Measurements from ENCODE around the gene PIGU.

Gene PIGU

DNA sequence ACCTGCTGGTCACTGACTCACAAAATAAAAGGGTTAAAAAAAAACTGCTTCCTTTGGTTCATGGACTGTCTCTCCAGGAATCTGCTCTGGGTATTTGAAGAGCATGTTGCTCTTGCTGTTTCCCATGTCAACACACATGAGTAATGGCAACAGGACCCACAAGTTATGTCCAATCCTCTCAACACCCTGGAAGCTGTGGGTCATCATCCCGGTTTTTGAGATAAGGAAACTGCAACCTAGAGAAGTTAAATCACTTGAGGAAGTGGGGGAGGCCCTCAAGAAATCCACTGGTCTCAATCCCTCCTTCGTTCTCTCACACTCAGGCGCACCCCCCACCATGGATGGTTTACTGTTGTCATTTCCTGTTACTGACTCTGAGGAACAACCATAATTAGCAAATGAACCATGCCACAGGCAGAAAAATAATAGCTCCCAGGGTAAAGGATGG lies 106.0 kb downstream of the PIGU start:
- no peak for DNase-seq
- Mint-ChIP-seq H3K27me3 (ENCODE audit: low read depth, poor library complexity) (peaks cover 3% of the 10 kb centered on the region), H3K9me3 (no peaks in the 10 kb centered on the region)

DNA sequence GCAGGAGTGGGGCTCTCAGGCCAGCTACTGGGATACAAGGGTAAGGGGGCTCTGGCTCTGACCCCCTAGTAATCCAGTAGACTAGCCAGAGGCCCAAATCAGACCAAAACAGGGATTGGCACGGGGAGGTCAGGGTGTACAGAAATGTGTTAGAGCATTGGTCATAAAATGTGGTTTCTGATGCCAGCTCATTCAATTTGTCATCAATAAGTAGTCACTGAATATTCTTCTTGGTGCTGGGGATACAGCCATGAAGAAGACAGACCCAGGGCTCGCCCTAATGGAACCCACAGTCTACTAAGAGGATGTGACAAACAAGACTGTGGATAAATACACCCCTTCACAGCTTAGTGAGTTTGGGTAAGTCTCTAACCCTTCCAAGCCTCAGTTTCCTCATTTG lies 107.3 kb downstream of the PIGU start:
- H3K36me3 Mint-ChIP-seq (ENCODE audit: low read depth): peaks cover 41% of the 10 kb centered on the region
- H3K9me3 Mint-ChIP-seq: no peaks in the 10 kb centered on the region

More for the DNA sequence above, 106.0 kb downstream of the PIGU start:
- TF ChIP-seq, protein P1, sequence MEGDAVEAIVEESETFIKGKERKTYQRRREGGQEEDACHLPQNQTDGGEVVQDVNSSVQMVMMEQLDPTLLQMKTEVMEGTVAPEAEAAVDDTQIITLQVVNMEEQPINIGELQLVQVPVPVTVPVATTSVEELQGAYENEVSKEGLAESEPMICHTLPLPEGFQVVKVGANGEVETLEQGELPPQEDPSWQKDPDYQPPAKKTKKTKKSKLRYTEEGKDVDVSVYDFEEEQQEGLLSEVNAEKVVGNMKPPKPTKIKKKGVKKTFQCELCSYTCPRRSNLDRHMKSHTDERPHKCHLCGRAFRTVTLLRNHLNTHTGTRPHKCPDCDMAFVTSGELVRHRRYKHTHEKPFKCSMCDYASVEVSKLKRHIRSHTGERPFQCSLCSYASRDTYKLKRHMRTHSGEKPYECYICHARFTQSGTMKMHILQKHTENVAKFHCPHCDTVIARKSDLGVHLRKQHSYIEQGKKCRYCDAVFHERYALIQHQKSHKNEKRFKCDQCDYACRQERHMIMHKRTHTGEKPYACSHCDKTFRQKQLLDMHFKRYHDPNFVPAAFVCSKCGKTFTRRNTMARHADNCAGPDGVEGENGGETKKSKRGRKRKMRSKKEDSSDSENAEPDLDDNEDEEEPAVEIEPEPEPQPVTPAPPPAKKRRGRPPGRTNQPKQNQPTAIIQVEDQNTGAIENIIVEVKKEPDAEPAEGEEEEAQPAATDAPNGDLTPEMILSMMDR (IDR thresholded peaks at IDR 0.05): no peak
- Mint-ChIP-seq H3K36me3 (ENCODE audit: low read depth) (peaks cover 43% of the 10 kb centered on the region), H3K27ac (peak overlapping the region; percentile 73), H3K4me3 (no peak overlapping the region), H3K4me1 (peaks cover 22% of the 10 kb centered on the region)

DNA sequence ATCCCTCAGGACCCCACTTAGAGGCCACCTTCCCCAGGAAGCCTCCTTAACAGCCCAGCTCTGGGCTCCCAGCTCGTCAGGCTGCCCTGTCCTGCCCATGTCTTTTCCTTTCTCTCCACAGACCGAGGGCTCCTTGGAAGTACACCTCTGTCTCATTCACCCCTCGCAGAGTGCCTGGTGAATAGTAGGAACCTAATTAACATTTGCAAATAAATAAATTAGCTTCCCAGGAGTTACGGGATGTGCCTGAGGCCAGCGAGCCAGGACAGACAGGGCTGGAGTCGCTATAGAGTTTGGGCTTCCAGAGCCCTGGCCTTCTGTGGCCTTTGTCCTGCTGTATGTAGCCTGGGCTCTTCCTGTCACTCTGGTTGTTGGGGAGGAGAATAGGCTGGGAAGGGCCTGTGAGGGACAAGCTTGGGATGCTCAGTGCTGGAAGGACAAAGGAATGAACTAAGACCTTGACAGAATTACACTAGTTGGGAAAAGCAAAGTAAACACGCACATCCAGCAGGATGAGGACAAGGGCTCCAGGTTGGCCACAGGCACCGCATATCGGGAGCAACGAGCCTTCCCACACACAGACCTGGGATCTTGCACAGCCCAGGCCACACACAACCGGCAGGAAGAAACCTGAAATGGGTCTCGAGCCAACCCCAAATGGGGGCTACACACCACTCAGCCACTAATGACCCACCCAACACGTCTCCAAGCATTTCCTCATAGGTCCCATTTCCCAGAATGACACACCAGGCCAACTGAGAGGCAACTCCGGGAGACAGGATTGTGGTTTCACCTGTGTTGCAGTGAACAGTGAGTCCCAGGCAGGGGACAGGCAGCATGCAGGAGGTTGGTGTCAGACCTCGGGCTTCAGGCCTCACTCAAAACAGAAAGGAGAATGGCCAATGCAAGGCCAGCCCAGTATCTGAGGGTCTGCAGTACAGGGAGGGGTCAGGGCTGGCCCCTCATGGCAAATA lies 108.7 kb downstream of the PIGU start:
- no peak overlapping the region for H3K4me3 Mint-ChIP-seq

More for the DNA sequence above, 107.3 kb downstream of the PIGU start:
- Mint-ChIP-seq H3K4me3 (no peak overlapping the region), H3K27me3 (ENCODE audit: low read depth, poor library complexity) (peaks cover 3% of the 10 kb centered on the region), H3K4me1 (peaks cover 26% of the 10 kb centered on the region), H3K27ac (no peak overlapping the region)
- no peak for DNase-seq
- TF ChIP-seq, protein P1 (IDR thresholded peaks at IDR 0.05): no peak

DNA sequence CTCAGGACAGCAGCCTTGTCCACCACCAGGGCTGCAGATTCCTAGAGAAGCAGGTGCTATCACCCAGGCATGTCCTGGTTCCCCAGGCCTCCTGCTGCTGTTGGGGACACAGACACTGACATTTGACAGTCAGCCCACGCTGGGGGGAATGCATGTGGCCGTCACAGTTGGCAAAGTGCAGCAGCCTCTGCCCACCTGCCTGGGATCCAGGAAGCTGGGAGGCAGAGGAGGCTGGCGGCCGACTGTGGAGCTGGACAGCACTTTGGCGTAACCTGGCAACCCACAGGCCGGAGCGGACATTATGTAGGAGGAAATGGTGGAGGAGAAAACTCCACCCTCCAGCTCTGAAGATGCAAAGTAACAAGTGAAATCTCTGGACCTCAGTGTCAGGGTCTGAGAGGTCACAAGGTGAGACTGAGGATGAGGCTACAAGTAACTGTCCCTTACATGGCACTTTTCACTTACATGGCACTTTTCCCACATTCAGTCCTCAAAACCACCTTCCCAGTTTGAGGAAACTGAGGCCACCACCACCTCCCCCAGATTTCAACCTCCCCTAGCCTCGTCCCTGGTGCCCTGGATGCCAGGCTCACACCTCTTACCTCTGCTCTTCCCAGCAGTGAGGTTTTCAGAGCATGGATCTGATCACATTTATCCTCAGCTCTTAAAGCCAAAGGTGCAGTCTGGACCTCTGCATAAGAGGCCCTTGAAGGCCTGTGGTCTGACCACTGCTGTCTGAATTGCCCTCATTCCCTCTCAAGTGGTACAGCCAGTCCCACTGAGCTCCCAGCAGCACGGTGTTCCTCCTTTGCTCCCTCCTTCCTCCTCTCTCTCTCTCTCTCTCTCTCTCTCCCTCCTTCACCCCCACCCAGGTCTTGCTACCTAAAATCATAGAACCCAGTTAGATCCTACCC lies 109.7 kb downstream of the PIGU start:
- peaks cover 7% of the 10 kb centered on the region for H3K27me3 Mint-ChIP-seq (ENCODE audit: low read depth, poor library complexity)
- DNase-seq: no peak
- TF ChIP-seq, protein P1 (IDR thresholded peaks at IDR 0.05): no peak
- peaks cover 26% of the 10 kb centered on the region for H3K4me1 Mint-ChIP-seq
- H3K4me3 Mint-ChIP-seq: no peak overlapping the region
- peak overlapping the region; percentile 38 for H3K27ac Mint-ChIP-seq
- H3K9me3 Mint-ChIP-seq: no peaks in the 10 kb centered on the region
- H3K36me3 Mint-ChIP-seq (ENCODE audit: low read depth): peaks cover 34% of the 10 kb centered on the region

More for the DNA sequence above, 108.7 kb downstream of the PIGU start:
- no peak for DNase-seq
- H3K9me3 Mint-ChIP-seq: no peaks in the 10 kb centered on the region
- peaks cover 6% of the 10 kb centered on the region for H3K27me3 Mint-ChIP-seq (ENCODE audit: low read depth, poor library complexity)
- TF ChIP-seq, protein P1 (IDR thresholded peaks at IDR 0.05): no peak
- H3K27ac Mint-ChIP-seq: peak overlapping the region; percentile 38
- H3K36me3 Mint-ChIP-seq (ENCODE audit: low read depth): peaks cover 36% of the 10 kb centered on the region
- H3K4me1 Mint-ChIP-seq: peaks cover 26% of the 10 kb centered on the region

DNA sequence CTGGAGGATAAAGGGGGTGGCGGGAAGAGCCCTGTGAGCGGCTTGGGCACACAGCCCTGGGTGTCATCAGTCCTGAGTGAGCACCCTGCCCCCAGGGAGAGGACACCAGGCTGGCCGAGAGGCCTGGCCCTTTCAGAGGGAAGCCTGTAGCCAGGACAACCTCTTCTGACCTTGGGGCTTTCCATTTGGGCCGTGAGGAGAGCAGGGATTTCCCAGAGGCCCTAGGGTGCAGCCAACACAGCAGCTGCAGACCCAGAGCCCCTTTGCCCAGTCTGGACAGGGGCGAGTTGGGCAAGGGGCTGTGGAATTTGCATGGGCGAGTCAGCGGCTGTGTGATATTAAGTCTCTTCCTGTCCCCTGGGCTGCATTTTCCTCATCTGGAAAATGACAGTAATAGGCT lies 112.1 kb downstream of the PIGU start:
- no peak for DNase-seq
- Mint-ChIP-seq H3K27me3 (ENCODE audit: low read depth, poor library complexity) (peaks cover 12% of the 10 kb centered on the region), H3K27ac (no peak overlapping the region), H3K36me3 (ENCODE audit: low read depth) (peaks cover 22% of the 10 kb centered on the region), H3K4me1 (peaks cover 13% of the 10 kb centered on the region), H3K9me3 (no peaks in the 10 kb centered on the region), H3K4me3 (no peak overlapping the region)
- TF ChIP-seq, protein P1 (IDR thresholded peaks at IDR 0.05): no peak
